ENCODE results near the gene TIMM9. TPM values are rescaled to one million over a fixed set of nuclear protein-coding genes. Genes with fewer than 3 reads are reported as not detected.
"Not testable (repeated sequence)": the region's sequence is repeated elsewhere in the genome, so short reads cannot be mapped to it uniquely, and the experiment has no call there.

TIMM9 gene
- total RNA-seq, 1 donor from 2014 or later: 34.3 TPM

DNA sequence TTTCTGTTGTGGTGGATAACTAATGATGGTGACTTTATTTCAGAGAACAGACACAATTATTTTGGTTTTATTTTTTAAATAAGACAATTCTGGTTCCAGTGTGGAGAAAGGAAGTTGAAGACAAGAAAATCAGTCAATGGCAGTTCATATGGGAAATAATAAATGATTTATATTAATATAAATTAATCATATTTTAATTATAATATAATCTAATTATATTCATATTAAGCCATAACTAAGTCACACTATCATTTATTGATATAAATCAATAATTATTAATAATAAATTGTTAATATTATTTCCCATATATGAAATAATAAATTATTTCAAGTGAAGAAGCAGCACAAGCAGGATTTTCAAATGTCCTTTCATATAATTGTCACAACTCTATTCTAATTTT lies 28.8 kb downstream of the TIMM9 start:
- no peak for DNase-seq

DNA sequence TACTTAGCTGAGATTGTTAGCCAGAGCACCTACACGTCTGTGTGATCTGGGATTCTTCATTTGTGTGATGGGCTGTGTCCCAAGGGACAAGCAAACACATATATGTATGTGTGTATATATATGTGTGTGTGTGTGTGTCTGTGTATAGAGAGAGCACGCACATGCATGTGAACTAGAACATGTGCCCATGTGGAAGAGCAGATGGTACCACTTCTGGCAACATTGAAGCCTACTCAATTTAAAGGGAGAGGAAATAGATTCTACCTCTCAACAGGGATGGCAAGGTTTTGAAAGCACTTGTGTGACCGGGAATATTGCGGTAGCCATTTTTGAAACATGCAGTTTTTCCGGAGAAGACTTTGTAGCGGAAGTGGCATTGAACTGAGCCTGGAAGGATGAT lies 30.2 kb downstream of the TIMM9 start:
- no peak for DNase-seq

- DNase-seq: peak; percentile 80
Measured at GRCh38 chr14:58395812-58396788, 31.2 kb downstream of the TIMM9 start, which contains the start of gene TOMM20L. Gene TOMM20L, plus strand, starts transcription at chr14:58395930. Its CDS starts 28 bp downstream, at chr14:58395958.

DNA sequence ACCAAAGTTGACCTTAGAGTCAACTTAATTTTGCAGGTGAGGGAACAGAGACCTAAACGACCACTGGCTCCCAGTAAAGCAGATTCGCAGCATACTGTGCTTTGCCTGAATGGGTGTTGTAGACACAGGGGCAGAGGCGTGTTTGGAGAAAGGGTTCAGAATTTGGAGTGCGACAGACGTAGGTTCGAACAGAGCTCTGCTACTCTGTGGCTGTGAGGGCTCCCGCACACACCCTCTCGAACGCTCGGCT lies 31.8 kb downstream of the TIMM9 start:
- no peak for DNase-seq

- no peak for DNase-seq
Measured at GRCh38 chr14:58390830-58391229, 36.5 kb downstream of the TIMM9 start.

GRCh38 chr14:58376791-58377190 lies 50.5 kb downstream of the TIMM9 start:
- DNase-seq: no peak

- no peak for DNase-seq
Measured at GRCh38 chr14:58368956-58369355, 58.4 kb downstream of the TIMM9 start.

GRCh38 chr14:58367296-58367695 lies 60.0 kb downstream of the TIMM9 start:
- no peak for DNase-seq

DNA sequence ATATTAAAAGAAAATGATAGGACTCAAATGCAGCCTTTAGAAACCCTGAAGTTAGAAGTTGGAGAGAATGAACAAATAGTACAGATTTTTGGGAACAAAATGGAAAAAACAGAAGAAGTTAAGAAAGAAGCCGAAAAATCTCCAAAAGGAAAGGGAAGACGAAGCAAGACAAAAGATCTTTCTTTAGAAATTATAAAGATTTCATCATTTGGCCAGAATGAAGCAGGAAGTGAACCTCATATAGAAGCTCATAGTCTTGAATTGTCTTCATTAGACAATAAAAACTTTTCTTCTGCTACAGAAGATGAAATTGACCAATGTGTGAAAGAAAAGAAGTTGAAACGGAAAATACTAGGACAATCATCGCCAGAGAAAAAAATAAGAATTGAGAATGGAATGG lies 63.0 kb downstream of the TIMM9 start:
- no peak for DNase-seq

DNA sequence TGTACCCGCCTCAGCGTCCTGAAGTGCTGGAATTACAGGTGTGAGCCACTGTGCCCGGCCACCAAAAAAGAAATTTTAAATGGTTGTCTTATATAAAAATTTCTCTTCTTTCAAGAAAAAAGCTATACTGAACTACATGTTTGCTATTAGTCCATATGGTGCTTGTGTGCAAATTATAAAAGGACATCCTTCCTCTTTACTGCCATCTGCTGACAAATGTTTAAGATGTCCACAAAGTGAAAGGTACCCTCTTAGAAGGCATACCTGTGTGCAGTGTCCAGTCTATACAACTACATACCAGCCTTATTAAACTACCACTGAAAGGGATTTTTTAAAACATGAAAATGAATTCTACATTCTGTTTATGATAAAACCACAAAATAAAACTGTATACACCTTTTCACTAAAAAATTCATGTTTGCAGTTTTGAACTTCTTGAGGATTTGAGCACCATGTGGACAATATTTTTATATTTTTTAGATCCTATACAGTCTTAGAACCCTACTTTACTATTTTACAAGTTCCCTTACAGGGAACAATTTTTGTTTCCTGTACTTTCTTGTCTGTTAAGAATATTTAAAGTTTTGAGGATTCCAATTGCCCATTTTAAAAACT lies 64.4 kb downstream of the TIMM9 start:
- peak; percentile 40 for DNase-seq

DNA sequence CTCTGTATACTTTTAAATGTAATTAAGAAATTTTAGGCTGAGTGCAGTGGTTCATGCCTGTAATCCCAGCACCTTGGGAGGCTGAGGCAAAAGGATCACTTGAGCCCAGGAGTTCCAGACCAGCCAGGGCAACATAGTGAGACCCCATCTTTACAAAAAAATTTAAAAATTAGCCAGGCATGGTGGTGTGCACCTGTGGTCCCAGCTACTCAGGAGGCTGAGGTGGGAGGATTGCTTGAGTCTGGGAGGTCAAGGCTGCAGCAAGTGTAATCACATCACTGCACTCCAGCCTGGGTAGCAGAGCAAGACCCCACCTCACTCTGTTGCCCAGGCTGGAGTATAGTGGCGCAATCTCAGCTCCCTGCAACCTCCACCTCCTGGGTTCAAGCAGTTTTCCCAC lies 65.1 kb downstream of the TIMM9 start:
- not testable (repeated sequence) for DNase-seq

Small RNA genes within 50 kb of the gene (small RNA-seq; reads per million reads assigned to genes)
- gene HSBP1P1 (ENCODE audit: low replicate concordance) (not detected), gene RF00019 (ENCODE audit: low replicate concordance) (not detected)

Other genes with a start within 250 kb of the TIMM9 start
- gene ACTR10, start 227.4 kb downstream of the TIMM9 start, total RNA-seq: 79.3 TPM
- 59.8 TPM for gene PSMA3, start 182.7 kb downstream of the TIMM9 start, total RNA-seq
- gene ARID4A, start 129.0 kb downstream of the TIMM9 start, total RNA-seq: 24.6 TPM
- gene TOMM20L, start 31.6 kb downstream of the TIMM9 start, total RNA-seq: not detected
- 27.1 TPM for gene KIAA0586, start 188 bp upstream of the TIMM9 start, total RNA-seq
- gene DACT1, start 210.4 kb upstream of the TIMM9 start, total RNA-seq: 21.2 TPM

Measured in tongue (tissue), 3 donors.